ENCODE data around the gene IL36B. TPM values are rescaled to one million over a fixed set of nuclear protein-coding genes. Genes with fewer than 3 reads are reported as not detected.

Gene IL36B
- total RNA-seq, 1 donor from 2014 or later, result not detected

DNA sequence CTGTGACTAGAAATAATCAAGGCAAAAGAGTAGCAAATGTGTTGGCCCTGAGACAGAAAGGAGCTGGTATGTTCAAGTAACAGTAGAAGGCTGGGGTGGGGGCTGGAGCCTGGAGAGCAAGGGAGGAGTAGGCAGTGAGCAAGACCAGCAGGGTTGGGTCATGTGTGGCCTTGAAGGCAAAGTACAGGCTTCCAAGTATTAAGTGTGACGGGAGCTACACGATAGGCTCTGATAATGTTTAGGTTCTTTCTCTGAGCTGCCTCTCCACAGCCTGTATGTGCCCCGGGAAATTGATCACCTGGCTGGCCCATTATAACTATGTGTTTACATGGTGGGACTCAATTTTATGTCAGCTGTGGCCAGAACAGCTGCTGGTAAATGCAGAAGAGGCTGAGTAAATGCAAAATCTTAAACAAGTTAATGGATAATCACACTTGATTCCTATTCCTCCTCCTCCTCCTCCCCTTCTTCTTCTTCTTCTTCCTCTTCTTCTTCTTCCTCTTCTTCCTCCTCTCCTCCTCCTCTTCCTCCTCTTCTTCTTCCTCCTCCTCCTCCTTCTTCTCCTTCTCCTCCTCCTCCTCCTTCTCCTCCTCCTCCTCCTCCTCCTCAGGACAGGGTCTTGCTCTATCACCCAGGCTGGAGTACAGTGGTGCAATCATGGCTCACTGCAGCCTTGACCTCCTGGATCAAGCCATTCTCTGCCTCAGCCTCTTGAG, 24.4 kb upstream of the IL36B start:
- Mint-ChIP-seq H3K36me3 (ENCODE audit: low read depth, unreplicated experiment) (no peaks in the 10 kb centered on the region), H3K4me3 (ENCODE audit: unreplicated experiment) (no peak overlapping the region), H3K4me1 (ENCODE audit: unreplicated experiment) (no peaks in the 10 kb centered on the region), H3K27me3 (ENCODE audit: unreplicated experiment) (peaks cover 6% of the 10 kb centered on the region), H3K27ac (ENCODE audit: unreplicated experiment) (no peak overlapping the region), H3K9me3 (ENCODE audit: unreplicated experiment) (no peaks in the 10 kb centered on the region)
- TF ChIP-seq, protein P1, sequence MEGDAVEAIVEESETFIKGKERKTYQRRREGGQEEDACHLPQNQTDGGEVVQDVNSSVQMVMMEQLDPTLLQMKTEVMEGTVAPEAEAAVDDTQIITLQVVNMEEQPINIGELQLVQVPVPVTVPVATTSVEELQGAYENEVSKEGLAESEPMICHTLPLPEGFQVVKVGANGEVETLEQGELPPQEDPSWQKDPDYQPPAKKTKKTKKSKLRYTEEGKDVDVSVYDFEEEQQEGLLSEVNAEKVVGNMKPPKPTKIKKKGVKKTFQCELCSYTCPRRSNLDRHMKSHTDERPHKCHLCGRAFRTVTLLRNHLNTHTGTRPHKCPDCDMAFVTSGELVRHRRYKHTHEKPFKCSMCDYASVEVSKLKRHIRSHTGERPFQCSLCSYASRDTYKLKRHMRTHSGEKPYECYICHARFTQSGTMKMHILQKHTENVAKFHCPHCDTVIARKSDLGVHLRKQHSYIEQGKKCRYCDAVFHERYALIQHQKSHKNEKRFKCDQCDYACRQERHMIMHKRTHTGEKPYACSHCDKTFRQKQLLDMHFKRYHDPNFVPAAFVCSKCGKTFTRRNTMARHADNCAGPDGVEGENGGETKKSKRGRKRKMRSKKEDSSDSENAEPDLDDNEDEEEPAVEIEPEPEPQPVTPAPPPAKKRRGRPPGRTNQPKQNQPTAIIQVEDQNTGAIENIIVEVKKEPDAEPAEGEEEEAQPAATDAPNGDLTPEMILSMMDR (IDR thresholded peaks at IDR 0.05; ENCODE audit: unreplicated experiment), result no peak
- no peak for DNase-seq (ENCODE audit: low spot score)

DNA sequence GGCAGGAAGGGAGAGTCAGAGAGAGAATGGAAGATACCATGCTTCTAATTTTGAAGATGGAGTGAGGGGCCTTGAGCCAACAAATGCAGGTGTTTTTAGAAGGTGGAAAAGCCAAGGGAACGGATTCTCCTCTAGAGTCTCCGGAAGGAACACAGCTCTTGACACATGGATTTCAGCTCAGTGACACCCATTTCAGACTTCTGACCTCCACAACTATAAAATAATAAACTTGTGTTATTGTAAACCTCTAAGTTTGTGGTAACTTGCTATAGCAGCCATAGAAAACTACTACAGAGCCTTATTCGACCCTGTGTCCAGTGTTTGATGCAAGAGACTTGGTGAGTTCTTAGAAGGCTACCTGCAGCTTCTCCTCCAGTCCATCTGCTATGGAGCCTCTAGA, 22.9 kb upstream of the IL36B start:
- Mint-ChIP-seq H3K27me3 (ENCODE audit: unreplicated experiment) (peaks cover 6% of the 10 kb centered on the region), H3K4me1 (ENCODE audit: unreplicated experiment) (no peaks in the 10 kb centered on the region), H3K9me3 (ENCODE audit: unreplicated experiment) (no peaks in the 10 kb centered on the region), H3K27ac (ENCODE audit: unreplicated experiment) (no peak overlapping the region), H3K4me3 (ENCODE audit: unreplicated experiment) (no peak overlapping the region), H3K36me3 (ENCODE audit: low read depth, unreplicated experiment) (no peaks in the 10 kb centered on the region)
- TF ChIP-seq, protein P1 (IDR thresholded peaks at IDR 0.05; ENCODE audit: unreplicated experiment), result no peak
- no peak for DNase-seq (ENCODE audit: low spot score)

DNA sequence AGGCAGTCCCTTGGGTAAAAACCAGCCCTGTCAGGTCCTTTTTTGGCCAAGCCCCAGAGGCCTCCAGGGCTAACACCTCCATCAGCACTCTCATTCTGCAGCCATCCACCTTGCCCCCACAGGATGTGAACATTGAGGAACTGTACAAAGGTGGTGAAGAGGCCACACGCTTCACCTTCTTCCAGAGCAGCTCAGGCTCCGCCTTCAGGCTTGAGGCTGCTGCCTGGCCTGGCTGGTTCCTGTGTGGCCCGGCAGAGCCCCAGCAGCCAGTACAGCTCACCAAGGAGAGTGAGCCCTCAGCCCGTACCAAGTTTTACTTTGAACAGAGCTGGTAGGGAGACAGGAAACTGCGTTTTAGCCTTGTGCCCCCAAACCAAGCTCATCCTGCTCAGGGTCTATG, 22.4 kb upstream of the IL36B start:
- Mint-ChIP-seq H3K27me3 (ENCODE audit: unreplicated experiment) (peaks cover 6% of the 10 kb centered on the region), H3K27ac (ENCODE audit: unreplicated experiment) (no peak overlapping the region), H3K4me1 (ENCODE audit: unreplicated experiment) (no peaks in the 10 kb centered on the region), H3K4me3 (ENCODE audit: unreplicated experiment) (no peak overlapping the region), H3K9me3 (ENCODE audit: unreplicated experiment) (no peaks in the 10 kb centered on the region), H3K36me3 (ENCODE audit: low read depth, unreplicated experiment) (no peaks in the 10 kb centered on the region)
- TF ChIP-seq, protein P1 (IDR thresholded peaks at IDR 0.05; ENCODE audit: unreplicated experiment), result no peak
- no peak for DNase-seq (ENCODE audit: low spot score)

DNA sequence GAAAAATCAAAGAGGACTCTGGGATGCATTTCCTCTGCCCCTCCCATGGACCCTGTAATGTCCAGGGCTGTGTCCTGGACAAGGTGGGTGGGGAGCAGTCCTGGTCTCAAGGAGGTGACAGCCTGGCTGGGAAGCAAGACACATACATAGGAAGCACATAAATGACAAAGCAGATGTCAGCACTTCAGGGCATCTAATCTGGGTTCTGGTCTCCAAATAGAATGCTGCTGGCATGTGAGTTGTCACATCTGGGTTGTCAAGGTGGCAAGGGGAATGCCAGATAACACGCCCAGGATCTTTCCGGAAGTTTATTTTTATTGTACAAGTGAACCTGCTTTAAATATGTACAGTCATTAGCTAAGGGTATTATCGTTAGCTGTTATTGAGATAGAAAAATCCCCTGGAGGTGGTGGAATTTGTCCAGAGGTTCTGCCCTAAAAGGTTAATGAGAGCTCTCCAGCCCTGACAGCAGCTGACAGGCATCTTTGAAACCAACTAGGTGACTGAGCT, 20.7 kb upstream of the IL36B start:
- H3K4me1 Mint-ChIP-seq (ENCODE audit: unreplicated experiment), result no peaks in the 10 kb centered on the region
- H3K4me3 Mint-ChIP-seq (ENCODE audit: unreplicated experiment), result no peak overlapping the region
- no peaks in the 10 kb centered on the region for H3K36me3 Mint-ChIP-seq (ENCODE audit: low read depth, unreplicated experiment)
- H3K27me3 Mint-ChIP-seq (ENCODE audit: unreplicated experiment), result peaks cover 6% of the 10 kb centered on the region
- no peak overlapping the region for H3K27ac Mint-ChIP-seq (ENCODE audit: unreplicated experiment)
- TF ChIP-seq, protein P1 (IDR thresholded peaks at IDR 0.05; ENCODE audit: unreplicated experiment), result no peak
- no peak for DNase-seq (ENCODE audit: low spot score)
- H3K9me3 Mint-ChIP-seq (ENCODE audit: unreplicated experiment), result no peaks in the 10 kb centered on the region

DNA sequence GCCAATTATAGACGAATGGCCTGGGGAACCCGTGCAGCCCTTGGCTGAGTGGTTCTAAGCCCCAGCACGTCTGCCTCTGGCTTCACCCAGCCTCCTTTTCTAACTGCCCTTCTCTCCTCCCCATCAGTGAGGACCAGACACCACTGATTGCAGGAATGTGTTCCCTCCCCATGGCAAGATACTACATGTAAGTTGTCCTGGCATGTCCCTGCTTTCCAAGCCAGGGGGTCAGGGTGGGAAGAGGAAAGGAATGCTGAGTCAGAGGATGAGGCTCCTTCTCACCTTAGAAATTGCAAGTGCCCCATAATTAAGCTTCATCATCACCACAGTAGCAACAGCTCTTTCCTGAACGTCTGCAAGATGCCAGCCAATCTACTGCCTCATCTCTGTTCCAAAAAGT, 19.9 kb upstream of the IL36B start:
- Mint-ChIP-seq H3K4me1 (ENCODE audit: unreplicated experiment) (no peaks in the 10 kb centered on the region), H3K27ac (ENCODE audit: unreplicated experiment) (no peak overlapping the region)

More for the DNA sequence above, 19.9 kb upstream of the IL36B start:
- no peak overlapping the region for H3K4me3 Mint-ChIP-seq (ENCODE audit: unreplicated experiment)
- TF ChIP-seq, protein P1 (IDR thresholded peaks at IDR 0.05; ENCODE audit: unreplicated experiment), result no peak
- H3K36me3 Mint-ChIP-seq (ENCODE audit: low read depth, unreplicated experiment), result no peaks in the 10 kb centered on the region
- H3K9me3 Mint-ChIP-seq (ENCODE audit: unreplicated experiment), result no peaks in the 10 kb centered on the region
- H3K27me3 Mint-ChIP-seq (ENCODE audit: unreplicated experiment), result peaks cover 2% of the 10 kb centered on the region
- no peak for DNase-seq (ENCODE audit: low spot score)
